Motor neuron (in vitro differentiated cells): Measurements from ENCODE around the gene FNDC1. TPM values are rescaled to one million over a fixed set of nuclear protein-coding genes. Genes with fewer than 3 reads are reported as not detected.

Source experiments
- ATAC-seq, 8 experiments: fragments of 200-7000 bp; cut with Tn5 transposase; replicated peaks in 6 of 8; 2 replicates each; pipeline ENCODE4 v1.8.0; 2021; ENCODE audit warnings: mild to moderate bottlenecking in 8 of 8, moderate library complexity in 8 of 8
- H3K27ac ChIP-seq, 2 donors: fragments of 250-450 bp; sonication (Bioruptor Pico); 2 replicates each; pipeline ENCODE4 v1.9.0; 2021; ENCODE audit warnings: antibody characterized with exemption in 2 of 2, mild to moderate bottlenecking in 2 of 2, moderate library complexity in 1 of 2
- H3K4me1 ChIP-seq, 2 donors: fragments of 250-450 bp; sonication (Bioruptor Pico); replicated peaks in 1 of 2; 2 replicates each; pipeline ENCODE4 v1.6.1; 2021; ENCODE audit warnings: antibody characterized with exemption in 2 of 2, mild to moderate bottlenecking in 2 of 2, moderate library complexity in 1 of 2
- H3K4me3 ChIP-seq, 5 donors: fragments of 250-450 bp; sonication (Bioruptor Pico); 2 replicates each; pipeline ENCODE4 v1.9.0; 2021; ENCODE audit warnings: antibody characterized with exemption in 5 of 5, mild to moderate bottlenecking in 5 of 5, moderate library complexity in 4 of 5
- WGBS, 10 experiments: fragments of 450-650 bp; shearing (Covaris generic); methylation state at CpG; one replicate each; pipeline ENCODE4 v1.0.0; 2022; 5-methylcytosine and 5-hydroxymethylcytosine counted together
- in situ Hi-C, 9 experiments: fragments of 400-800 bp; cut with MboI; loops; one replicate each; pipeline ENCODE4 v1.15.0; 2021; ENCODE audit warnings: low sequenced_read_pairs in 9 of 9, low pct_unique_long_range_greater_than_20kb in 2 of 9; ENCODE audit not compliant: unreplicated experiment in 9 of 9
- total RNA-seq, 8 experiments: library from RNA; unstranded; fragments of 300-600 nt; gene quantifications; 2 replicates each; pipeline versions ENCODE4 v1.2.3 to v1.2.4, GENCODE V29; 2022

The FNDC1 gene
- total RNA-seq, 8 experiments from 2014 or later = 0.05 to 50.8 (median 0.42) TPM

GRCh38 chr6:159132664-159133063 is 36.5 kb upstream of the FNDC1 start:
- no peak overlapping the region for H3K27ac ChIP-seq
- no peak for ATAC-seq
- H3K4me3 ChIP-seq = no peak overlapping the region
- no peaks in the 10 kb centered on the region for H3K4me1 ChIP-seq
- 80 to 100% (median 84%) methylated on average over 1 to 7 of the region's 15 CpGs; no CpG with 5 or more reads in 6 of the 10 experiments for WGBS, 10 experiments
- in situ Hi-C loops = loop anchor here in 1 of 9 experiments (25.0 kb wide), 1 partner anchor 95 kb away; the partner anchor contains the start of gene TAGAP

GRCh38 chr6:159134701-159135364 is 34.4 kb upstream of the FNDC1 start:
- 0 to 38% (median 27%) methylated on average over 1 to 9 of the region's 9 CpGs; no CpG with 5 or more reads in 1 of the 10 experiments for WGBS, 10 experiments
- no peak overlapping the region for H3K27ac ChIP-seq
- H3K4me1 ChIP-seq = no peaks in the 10 kb centered on the region
- peak; percentile 36 to 78 (median 66) for ATAC-seq
- H3K4me3 ChIP-seq = no peak overlapping the region
- in situ Hi-C loops = loop anchor here in 1 of 9 experiments (25.0 kb wide), 1 partner anchor 98 kb away; the partner anchor contains the start of gene TAGAP

- peak in 1 of 8 experiments; percentile 76 for ATAC-seq
- in situ Hi-C loops = loop anchor here in 1 of 9 experiments (25.0 kb wide), 1 partner anchor 100 kb away; the partner anchor contains the start of gene TAGAP
- Histone ChIP-seq H3K4me1 (no peaks in the 10 kb centered on the region), H3K4me3 (no peak overlapping the region), H3K27ac (no peak overlapping the region)
- 5 to 93% (median 74%) methylated on average over 2 to 5 of the region's 5 CpGs; no CpG with 5 or more reads in 1 of the 10 experiments for WGBS, 10 experiments
Observed at GRCh38 chr6:159137676-159138075, 31.5 kb upstream of the FNDC1 start.

GRCh38 chr6:159142531-159142930 is 26.7 kb upstream of the FNDC1 start:
- no peak for ATAC-seq
- Histone ChIP-seq H3K4me1 (no peaks in the 10 kb centered on the region), H3K27ac (no peak overlapping the region), H3K4me3 (no peak overlapping the region)
- 14 to 62% (median 43%) methylated on average over 1 to 2 of the region's 2 CpGs; no CpG with 5 or more reads in 1 of the 10 experiments for WGBS, 10 experiments
- in situ Hi-C loops = loop anchor here in 1 of 9 experiments (25.0 kb wide), 1 partner anchor 105 kb away; the partner anchor contains the start of gene TAGAP

GRCh38 chr6:159148641-159149040 is 20.6 kb upstream of the FNDC1 start:
- Histone ChIP-seq H3K4me3 (no peak overlapping the region), H3K27ac (no peak overlapping the region), H3K4me1 (no peaks in the 10 kb centered on the region)
- in situ Hi-C loops = loop anchor here in 1 of 9 experiments (25.0 kb wide), 1 partner anchor 111 kb away; the partner anchor contains the start of gene TAGAP
- no peak for ATAC-seq
- WGBS, 10 experiments = 40 to 91% (median 48%) methylated on average over 2 to 5 of the region's 6 CpGs; no CpG with 5 or more reads in 6 of the 10 experiments

- in situ Hi-C loops = loop anchor here in 2 of 9 experiments (25.0 kb wide), 2 partner anchors 112 to 488 kb away; partner anchors contain the start of gene TAGAP (in 1 of the 2)
- ATAC-seq = peak in 1 of 8 experiments; percentile 18
- no peaks in the 10 kb centered on the region for H3K4me1 ChIP-seq
- H3K27ac ChIP-seq = no peak overlapping the region
- WGBS, 10 experiments = 20 to 100% (median 68%) methylated on average over 1 to 7 of the region's 8 CpGs; no CpG with 5 or more reads in 1 of the 10 experiments
- H3K4me3 ChIP-seq = no peak overlapping the region
Observed at GRCh38 chr6:159149641-159150040, 19.6 kb upstream of the FNDC1 start.

- H3K4me3 ChIP-seq = no peak overlapping the region
- in situ Hi-C loops = loop anchor here in 1 of 9 experiments (25.0 kb wide), 1 partner anchor 486 kb away; no protein-coding TSS in a partner anchor
- H3K27ac ChIP-seq = no peak overlapping the region
- ATAC-seq = peak in 4 of 8 experiments; percentile 36 to 78 (median 68)
- no peaks in the 10 kb centered on the region for H3K4me1 ChIP-seq
- 0 to 54% (median 25%) methylated on average over 3 to 7 of the region's 7 CpGs for WGBS, 10 experiments
Observed at GRCh38 chr6:159151266-159151855, 17.8 kb upstream of the FNDC1 start.

- ATAC-seq = peak in 3 of 8 experiments; percentile 19 to 77 (median 35)
- no peak overlapping the region for H3K4me3 ChIP-seq
- no peaks in the 10 kb centered on the region for H3K4me1 ChIP-seq
- in situ Hi-C loops = loop anchor here in 1 of 9 experiments (25.0 kb wide), 1 partner anchor 485 kb away; no protein-coding TSS in a partner anchor
- 0 to 80% (median 38%) methylated on average over 1 of the region's 1 CpG; no CpG with 5 or more reads in 3 of the 10 experiments for WGBS, 10 experiments
- no peak overlapping the region for H3K27ac ChIP-seq
Observed at GRCh38 chr6:159152041-159152440, 17.2 kb upstream of the FNDC1 start.

GRCh38 chr6:159152782-159153181 is 16.4 kb upstream of the FNDC1 start:
- in situ Hi-C loops = loop anchor here in 1 of 9 experiments (25.0 kb wide), 1 partner anchor 485 kb away; no protein-coding TSS in a partner anchor
- 24 to 100% (median 74%) methylated on average over 1 to 2 of the region's 2 CpGs for WGBS, 10 experiments
- ATAC-seq = peak in 1 of 8 experiments; percentile 62
- Histone ChIP-seq H3K4me3 (no peak overlapping the region), H3K4me1 (no peaks in the 10 kb centered on the region), H3K27ac (no peak overlapping the region)

- in situ Hi-C loops = loop anchor here in 1 of 9 experiments (25.0 kb wide), 1 partner anchor 482 kb away; no protein-coding TSS in a partner anchor
- H3K4me1 ChIP-seq = no peaks in the 10 kb centered on the region
- no peak overlapping the region for H3K27ac ChIP-seq
- ATAC-seq = no peak
- H3K4me3 ChIP-seq = no peak overlapping the region
- WGBS, 10 experiments = 14 to 71% (median 46%) methylated on average over 1 to 2 of the region's 2 CpGs
Observed at GRCh38 chr6:159155679-159156078, 13.5 kb upstream of the FNDC1 start.

GRCh38 chr6:159156089-159156488 is 13.1 kb upstream of the FNDC1 start:
- Histone ChIP-seq H3K4me1 (no peaks in the 10 kb centered on the region), H3K4me3 (no peak overlapping the region), H3K27ac (no peak overlapping the region)
- in situ Hi-C loops = loop anchor here in 1 of 9 experiments (25.0 kb wide), 1 partner anchor 481 kb away; no protein-coding TSS in a partner anchor
- ATAC-seq = no peak
- WGBS, 10 experiments = 0 to 45% (median 20%) methylated on average over 1 of the region's 1 CpG

- Histone ChIP-seq H3K27ac (no peak overlapping the region), H3K4me1 (no peaks in the 10 kb centered on the region), H3K4me3 (no peak overlapping the region)
- 0 to 86% (median 47%) methylated on average over 1 to 2 of the region's 2 CpGs; no CpG with 5 or more reads in 2 of the 10 experiments for WGBS, 10 experiments
- no peak for ATAC-seq
- in situ Hi-C loops = loop anchor here in 1 of 9 experiments (25.0 kb wide), 1 partner anchor 480 kb away; no protein-coding TSS in a partner anchor
Observed at GRCh38 chr6:159157431-159157830, 11.8 kb upstream of the FNDC1 start.
